ENCODE data around the gene PLD4.

DNA sequence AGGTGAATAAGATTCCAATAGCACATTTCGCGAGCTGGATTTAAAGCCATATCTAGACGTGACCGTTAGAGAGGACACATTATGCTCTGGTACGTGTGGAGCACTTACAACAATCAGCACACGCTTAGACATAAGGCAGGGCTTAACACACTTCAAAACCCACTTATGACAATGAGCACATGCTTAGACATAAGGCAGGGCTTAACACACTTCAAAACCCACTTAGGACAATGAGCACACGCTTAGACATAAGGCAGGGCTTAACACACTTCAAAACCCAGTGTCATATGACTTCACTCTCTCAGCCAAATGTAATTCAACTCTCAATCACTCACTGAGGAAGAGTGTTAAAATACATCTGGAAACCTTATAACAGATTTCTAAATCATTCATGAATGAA, 11.2 kb upstream of the PLD4 start:
- TF ChIP-seq POLR2AphosphoS5 (IDR thresholded peaks at IDR 0.05; ENCODE audit: low read depth, low read length) = no peak
- no peak for TF ChIP-seq TAF1 (IDR thresholded peaks at IDR 0.05; ENCODE audit: low read depth, low read length)

Measured in GM12891 (cell line).